Endothelial cell of umbilical vein (primary cell): Measurements from ENCODE around the gene C5AR1. TPM values are rescaled to one million over a fixed set of nuclear protein-coding genes. Genes with fewer than 3 reads are reported as not detected.
"Not testable (repeated sequence)": the region's sequence is repeated elsewhere in the genome, so short reads cannot be mapped to it uniquely, and the experiment has no call there.

Experiments used
- BruUV-seq: library from RNA; stranded (reverse); fragments of 400-500 nt; replicated peaks from 2 replicates; lab custom pipeline; 2021; lab: Mats Ljungman, UMichigan
- CTCF ChIA-PET: fragments of 300-600, 350-600 bp; sonication (Branson Sonifier 250); formaldehyde crosslinking; loops from one replicate; lab custom pipeline; 2021; ENCODE audit warnings: antibody characterized with exemption, inconsistent platforms; lab: Charles Lee
- POLR2A ChIA-PET: fragments of 300-600, 350-600 bp; sonication (Branson Sonifier 250); formaldehyde crosslinking; loops from one replicate; lab custom pipeline; 2021; ENCODE audit warnings: antibody characterized with exemption, inconsistent platforms; lab: Charles Lee
- DNase-seq: peaks from one replicate; pipeline ENCODE4 v3.0.0-alpha.2; 2011; ENCODE audit warnings: low read depth, low spot score
- FAIRE-seq: peaks from 2 replicates; lab custom pipeline; 2011; peaks lifted over from hg19 to GRCh38; lab: Jason Lieb, UNC
- H2AFZ ChIP-seq: 2 replicates; pipeline ENCODE4 v1.6.0; 2012; ENCODE audit warnings: low read depth, low read length, control low read depth, inconsistent platforms
- H3K27ac ChIP-seq: 2 replicates; pipeline ENCODE4 v1.5.1; 2011; ENCODE audit warnings: low read depth, mild to moderate bottlenecking, control low read depth, low read length, moderate library complexity; ENCODE audit not compliant: insufficient read depth
- H3K27me3 ChIP-seq, 2 experiments: 2 replicates each; pipeline versions ENCODE4 v1.6.0 to v1.6.1; 2011; ENCODE audit warnings: low read length in 2 of 2, mixed read lengths in 1 of 2; ENCODE audit not compliant: control insufficient read depth in 2 of 2, insufficient read depth in 2 of 2
- H3K36me3 ChIP-seq, 2 experiments: 2 replicates in 1 of 2; 3 replicates in 1 of 2; pipeline ENCODE4 v1.5.1; 2011; ENCODE audit warnings: low read length in 2 of 2, mild to moderate bottlenecking in 1 of 2, moderate library complexity in 1 of 2; ENCODE audit not compliant: control insufficient read depth in 2 of 2, insufficient read depth in 2 of 2; ENCODE audit errors: extremely low read depth in 1 of 2
- H3K4me1 ChIP-seq: 3 replicates; pipeline ENCODE4 v1.5.1; 2011; ENCODE audit warnings: mild to moderate bottlenecking, low read length; ENCODE audit not compliant: control insufficient read depth, insufficient read depth; ENCODE audit errors: extremely low read depth
- H3K4me2 ChIP-seq: 2 replicates; pipeline ENCODE4 v1.6.1; 2011; ENCODE audit warnings: low read length, control low read depth, mixed read lengths; ENCODE audit not compliant: insufficient read depth
- H3K4me3 ChIP-seq, 3 experiments: fragments of 200-600 bp in 1 of 3; sonication (generic), shearing (Covaris generic) in 1 of 3; replicated peaks in 1 of 3; 2 replicates each; pipeline ENCODE4 v1.5.1; 2011 to 2016; ENCODE audit warnings: control low read depth in 3 of 3, low read length in 3 of 3, mild to moderate bottlenecking in 2 of 3, inconsistent platforms in 1 of 3, low read depth in 1 of 3, moderate library complexity in 1 of 3; ENCODE audit not compliant: insufficient read depth in 1 of 3
- H3K79me2 ChIP-seq: 2 replicates; pipeline ENCODE4 v1.6.0; 2012; ENCODE audit warnings: low read length, inconsistent platforms; ENCODE audit not compliant: control insufficient read depth, insufficient read depth
- H3K9ac ChIP-seq: replicated peaks from 2 replicates; pipeline ENCODE3; 2011; ENCODE audit warnings: low read length, control low read depth; ENCODE audit not compliant: insufficient read depth; ENCODE audit errors: extremely low read depth
- H3K9me1 ChIP-seq: replicated peaks from 3 replicates; pipeline ENCODE4 v1.6.0; 2011; ENCODE audit warnings: mild to moderate bottlenecking, low read length; ENCODE audit not compliant: control insufficient read depth, insufficient read depth; ENCODE audit errors: extremely low read depth
- H3K9me3 ChIP-seq: replicated peaks from 2 replicates; pipeline ENCODE4 v1.5.1; 2012; ENCODE audit warnings: low read length, inconsistent platforms; ENCODE audit not compliant: control insufficient read depth, insufficient read depth
- H4K20me1 ChIP-seq: replicated peaks from 2 replicates; pipeline ENCODE3; 2011; ENCODE audit warnings: mild to moderate bottlenecking, low read length; ENCODE audit not compliant: control insufficient read depth, insufficient read depth; ENCODE audit errors: extremely low read depth
- CTCF ChIP-seq, 2 donors: IDR thresholded peaks; 1 replicate in 1 of 2; 2 replicates in 1 of 2; pipeline ENCODE4 v1.5.1; 2011; ENCODE audit warnings: low read length in 2 of 2, mild to moderate bottlenecking in 2 of 2, moderate library complexity in 2 of 2, control low read depth in 1 of 2, inconsistent platforms in 1 of 2, low read depth in 1 of 2; ENCODE audit not compliant: insufficient read depth in 1 of 2; ENCODE audit errors: extremely low read depth in 1 of 2
- EZH2 ChIP-seq: IDR thresholded peaks from 2 replicates; pipeline ENCODE4 v1.6.1; 2012; ENCODE audit warnings: borderline replicate concordance, low read depth, mild to moderate bottlenecking, moderate library complexity, low read length, inconsistent platforms; ENCODE audit not compliant: severe bottlenecking
- FOS ChIP-seq: IDR thresholded peaks from 2 replicates; pipeline ENCODE4 v1.6.1; 2011; ENCODE audit warnings: mild to moderate bottlenecking, low read length, moderate library complexity, borderline replicate concordance; ENCODE audit not compliant: insufficient read depth
- GATA2 ChIP-seq: IDR thresholded peaks from 2 replicates; pipeline ENCODE4 v1.7.0; 2011; ENCODE audit warnings: low read depth, mild to moderate bottlenecking, moderate library complexity, mixed read lengths, low read length; ENCODE audit not compliant: insufficient read length, insufficient read depth
- JUN ChIP-seq: IDR thresholded peaks from 2 replicates; pipeline ENCODE4 v1.6.1; 2011; ENCODE audit warnings: borderline replicate concordance, low read depth; ENCODE audit not compliant: insufficient read length, insufficient read depth
- MAX ChIP-seq: IDR thresholded peaks from 2 replicates; pipeline ENCODE4 v1.6.1; 2011; ENCODE audit not compliant: insufficient read depth, insufficient read length
- MYC ChIP-seq: IDR thresholded peaks from one replicate; pipeline ENCODE4 v1.6.1; 2011; ENCODE audit warnings: mild to moderate bottlenecking, low read depth, low read length
- POLR2A ChIP-seq: IDR thresholded peaks from 2 replicates; pipeline ENCODE4 v1.6.1; 2012; ENCODE audit warnings: low read depth, mild to moderate bottlenecking, control low read depth, low read length
- POLR2AphosphoS5 ChIP-seq: IDR thresholded peaks from 2 replicates; pipeline ENCODE4 v1.6.1; 2012; ENCODE audit warnings: low read depth, mild to moderate bottlenecking, control low read depth, low read length, moderate library complexity; ENCODE audit not compliant: insufficient read depth
- dilution Hi-C: fragments of 300-500 bp; cut with MboI; formaldehyde crosslinking; loops from one replicate; pipeline ENCODE4 v1.15.0; 2019; ENCODE audit warnings: low sequenced_read_pairs; ENCODE audit not compliant: extremely low pct_ligation_motif_present
- intact Hi-C: fragments of 100-400 bp; cut with micrococcal nuclease; formaldehyde crosslinking; loops from one replicate; pipeline ENCODE4 v1.10.0; 2022
- polyA plus RNA-seq, 4 experiments: library from polyadenylated mRNA; depleted of rRNA in 3 of 4; stranded (reverse) in 3 of 4; unstranded in 1 of 4; fragments of >200 nt; gene quantifications; 2 replicates each; pipeline versions ENCODE4 v1.2.1 to v1.2.3, GENCODE V29; 2011 to 2012; ENCODE audit warnings: missing spikeins in 1 of 4
- total RNA-seq: library from RNA; stranded (reverse); gene quantifications from 2 replicates; pipeline ENCODE4 v1.2.3, GENCODE V29; 2021

The C5AR1 gene
- total and polyA plus RNA-seq, 2 donors (not counting 3 experiments of a cell fraction or from before 2014, with no cell fraction given): 0.11 to 0.49 TPM

- Histone ChIP-seq H3K9ac (no peak overlapping the region), H3K9me1 (no peaks in the 10 kb centered on the region), H3K4me2 (no peak overlapping the region), H3K27ac (no peak overlapping the region), H4K20me1 (no peaks in the 10 kb centered on the region), H3K79me2 (peaks cover 9% of the 10 kb centered on the region), H3K27me3 (no peaks in the 10 kb centered on the region), H3K4me3 (no peak overlapping the region), H2AFZ (no peak overlapping the region), H3K36me3 (peaks cover 10 to 28% of the 10 kb centered on the region in 2 experiments), H3K4me1 (peaks cover 11% of the 10 kb centered on the region), H3K9me3 (no peaks in the 10 kb centered on the region)
- dilution Hi-C loops: no loop called here
- no peak for FAIRE-seq
- no peak for TF ChIP-seq POLR2A
- TF ChIP-seq FOS: no peak
- TF ChIP-seq POLR2AphosphoS5: no peak
- TF ChIP-seq GATA2: no peak
- TF ChIP-seq MYC: no peak
- no peak for TF ChIP-seq CTCF (IDR thresholded peaks at IDR 0.05; ENCODE audit: extremely low read depth in 1 of 2, insufficient read depth in 1 of 2, low read depth in 1 of 2, low read length in 2 of 2)
- TF ChIP-seq JUN: no peak
- TF ChIP-seq EZH2: no peak
- no peak for TF ChIP-seq MAX
- ChIA-PET CTCF (no interaction called here), POLR2A (interaction anchor here (0.9 kb wide), 1 partner anchor 34 kb away, joined by 3 read pairs; no protein-coding TSS in a partner anchor)
- DNase-seq: no peak
- BruUV-seq: no TSS peak
- intact Hi-C loops: no loop called here
These were observed 49.2 kb upstream of the C5AR1 start for GRCh38 chr19:47260476-47260875.

- intact Hi-C loops, BruUV-seq, CTCF ChIA-PET: not testable (repeated sequence)
These were observed 47.5 kb upstream of the C5AR1 start for GRCh38 chr19:47261946-47262793.

More at GRCh38 chr19:47261946-47262793, 47.5 kb upstream of the C5AR1 start:
- DNase-seq, H2AFZ ChIP-seq, H3K27ac ChIP-seq, FAIRE-seq, H3K4me3 ChIP-seq, H3K4me2 ChIP-seq, H3K4me1 ChIP-seq, H3K9me1 ChIP-seq, H4K20me1 ChIP-seq, H3K27me3 ChIP-seq, H3K9ac ChIP-seq, dilution Hi-C loops, H3K79me2 ChIP-seq, H3K9me3 ChIP-seq: not testable (repeated sequence)
- POLR2A ChIA-PET: interaction anchor here (0.8 kb wide), 2 partner anchors 12 to 129 kb away, joined by 3 to 4 read pairs; partner anchors contain the start of gene INAFM1
- peaks cover 10 to 35% of the 10 kb centered on the region in 2 experiments for H3K36me3 ChIP-seq
